Limb (tissue), 2 donors: ENCODE results near the gene SDR42E1.
A peak's percentile ranks its signal among the peaks of the same experiment; 100 is the strongest.

ENCODE experiments used
- DNase-seq, 2 donors: peaks; one replicate each; pipeline ENCODE4 v3.0.0-alpha.2; 2016; ENCODE audit errors: extremely low spot score in 2 of 2

The SDR42E1 gene, protein sequence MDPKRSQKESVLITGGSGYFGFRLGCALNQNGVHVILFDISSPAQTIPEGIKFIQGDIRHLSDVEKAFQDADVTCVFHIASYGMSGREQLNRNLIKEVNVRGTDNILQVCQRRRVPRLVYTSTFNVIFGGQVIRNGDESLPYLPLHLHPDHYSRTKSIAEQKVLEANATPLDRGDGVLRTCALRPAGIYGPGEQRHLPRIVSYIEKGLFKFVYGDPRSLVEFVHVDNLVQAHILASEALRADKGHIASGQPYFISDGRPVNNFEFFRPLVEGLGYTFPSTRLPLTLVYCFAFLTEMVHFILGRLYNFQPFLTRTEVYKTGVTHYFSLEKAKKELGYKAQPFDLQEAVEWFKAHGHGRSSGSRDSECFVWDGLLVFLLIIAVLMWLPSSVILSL

DNA sequence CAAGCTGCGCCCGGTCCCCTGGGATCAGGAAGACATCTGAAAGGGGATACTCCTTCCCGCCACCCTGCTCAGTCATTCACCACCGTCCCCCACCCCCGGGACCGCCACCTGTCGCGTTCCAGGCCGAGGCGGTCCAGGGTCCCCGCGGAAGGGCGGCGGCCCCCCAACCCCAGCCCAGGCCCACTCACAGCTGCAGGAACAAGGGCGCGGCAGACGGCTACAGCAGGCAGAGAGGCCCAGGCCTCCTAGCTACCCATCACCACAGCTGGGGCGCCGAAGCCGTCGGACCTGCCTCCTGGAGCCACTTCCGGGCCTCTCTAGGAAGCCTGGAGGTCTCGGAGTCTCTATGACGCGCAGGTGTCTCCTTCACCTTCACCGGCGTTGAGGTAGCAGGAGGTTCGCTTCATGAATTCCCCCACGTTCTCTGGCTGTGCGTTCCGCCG lies at the start of gene SDR42E1:
Gene SDR42E1 (minus strand): TSS at position 272 of the 443 bp plus-strand sequence. CDS start 10,612 bp downstream, outside the sequence.
- peak in 1 of 2 donors; percentile 59 for DNase-seq

DNA sequence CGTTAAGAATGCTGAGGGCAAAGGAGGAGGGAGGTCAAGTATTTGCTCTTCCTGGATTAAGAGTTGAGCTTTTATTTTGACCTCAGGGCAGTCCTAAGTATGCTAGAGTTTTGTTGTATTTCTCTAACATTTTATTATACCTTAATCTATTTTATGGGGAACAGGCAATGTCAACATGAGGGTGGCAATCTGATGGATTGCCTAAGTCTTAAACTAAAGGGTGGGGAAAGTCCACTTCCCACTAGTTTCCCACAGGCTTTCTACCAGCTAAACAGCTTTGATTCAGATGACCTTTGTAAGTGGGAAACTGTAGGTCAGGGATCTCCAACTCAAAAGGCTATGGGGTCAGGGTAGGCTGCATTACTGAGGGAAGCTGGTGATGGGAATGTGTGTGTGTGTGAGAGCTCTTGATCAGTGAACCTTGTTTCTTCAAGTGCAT lies 48.7 kb upstream of the SDR42E1 start:
- no peak for DNase-seq

DNA sequence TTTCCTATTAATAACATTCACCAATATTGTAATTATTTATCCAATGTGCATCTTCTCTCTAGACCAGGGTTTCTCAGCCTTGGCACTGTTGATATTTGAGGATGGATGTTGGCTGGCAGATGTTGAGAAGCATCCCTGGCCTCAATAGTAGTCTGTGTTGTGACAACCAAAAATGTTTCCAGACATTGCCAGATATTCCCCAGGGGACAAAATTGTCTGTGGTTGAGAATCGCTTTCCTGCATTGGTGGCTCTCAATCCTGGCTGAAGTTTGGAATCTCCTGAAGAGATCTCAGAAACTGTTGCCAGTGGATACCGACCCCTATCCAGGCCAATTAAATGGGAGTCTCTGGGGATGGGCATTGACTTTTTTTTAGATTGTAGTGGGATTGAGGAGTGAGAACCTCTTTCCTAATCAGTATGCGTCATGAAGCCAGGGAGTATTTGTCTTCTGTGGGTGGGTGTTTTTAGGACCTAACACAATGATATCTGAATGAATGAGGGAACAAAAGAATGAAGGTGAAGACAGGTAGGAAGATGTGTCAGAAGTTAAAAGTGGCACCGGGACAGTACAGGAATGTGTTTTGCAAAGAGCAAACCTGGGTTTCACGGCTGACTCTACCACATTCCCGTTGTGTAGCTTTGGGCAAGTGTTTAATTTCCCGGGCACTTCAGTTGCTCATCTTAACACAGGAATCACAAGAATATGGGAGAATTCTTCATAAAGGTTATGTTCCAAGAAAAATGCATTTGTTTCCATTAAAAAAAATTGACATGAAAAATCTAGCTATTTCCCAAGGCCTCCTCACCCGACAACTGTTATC lies 48.1 kb upstream of the SDR42E1 start:
- no peak for DNase-seq

DNA sequence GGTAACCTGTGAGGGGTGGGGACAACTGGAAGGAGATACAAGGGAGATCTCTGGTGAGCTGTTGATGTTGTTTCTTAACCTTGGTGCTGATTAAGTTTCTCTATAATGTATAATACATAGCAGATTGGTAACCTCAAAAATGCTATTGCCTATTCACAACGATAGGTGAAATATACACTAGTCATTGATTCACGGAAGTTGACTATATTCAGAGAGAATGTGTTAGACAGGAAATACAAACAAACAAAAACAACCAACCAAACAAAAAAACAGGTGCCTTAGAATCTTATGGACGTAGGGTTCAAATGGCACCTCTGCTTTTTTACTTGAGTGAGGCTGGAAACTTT lies 45.3 kb upstream of the SDR42E1 start:
- no peak for DNase-seq

DNA sequence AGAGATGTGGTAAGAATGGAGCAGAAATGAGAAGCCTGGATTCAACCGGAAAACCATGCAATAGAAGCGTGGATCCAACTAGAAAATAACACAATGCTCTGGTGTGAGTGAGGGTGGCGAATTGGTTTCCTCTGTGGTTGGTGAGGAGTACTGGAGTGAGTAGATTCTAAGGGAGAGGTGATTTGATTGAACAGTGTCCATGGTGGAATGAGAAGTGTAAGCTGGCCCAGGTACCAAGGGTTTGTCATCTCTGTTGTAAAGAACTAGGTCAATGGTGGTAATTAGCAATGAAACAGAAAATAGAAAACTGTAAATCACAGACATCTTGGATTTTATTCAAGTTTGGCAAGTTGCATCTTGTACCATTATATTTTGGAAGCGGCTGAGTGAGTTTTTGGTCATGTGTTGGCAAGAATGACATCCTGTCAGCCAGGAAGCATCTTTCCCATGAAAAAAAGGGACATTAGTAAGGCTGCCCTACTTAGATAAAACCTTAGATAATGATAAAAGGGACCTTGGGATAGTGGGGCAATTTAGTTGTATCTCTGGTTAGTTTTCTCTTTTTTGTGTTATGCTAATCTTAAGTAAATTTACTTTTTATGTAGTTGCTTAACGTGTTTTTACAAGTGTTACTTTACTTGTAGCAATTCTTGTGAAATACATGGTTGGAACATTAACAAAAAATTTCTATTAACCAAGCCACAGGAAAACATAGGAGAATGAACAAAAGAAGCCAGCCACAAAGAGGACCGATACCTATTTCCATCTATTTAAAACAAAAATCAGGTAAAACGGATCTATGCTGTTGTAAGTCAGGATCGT lies 44.7 kb upstream of the SDR42E1 start:
- no peak for DNase-seq

DNA sequence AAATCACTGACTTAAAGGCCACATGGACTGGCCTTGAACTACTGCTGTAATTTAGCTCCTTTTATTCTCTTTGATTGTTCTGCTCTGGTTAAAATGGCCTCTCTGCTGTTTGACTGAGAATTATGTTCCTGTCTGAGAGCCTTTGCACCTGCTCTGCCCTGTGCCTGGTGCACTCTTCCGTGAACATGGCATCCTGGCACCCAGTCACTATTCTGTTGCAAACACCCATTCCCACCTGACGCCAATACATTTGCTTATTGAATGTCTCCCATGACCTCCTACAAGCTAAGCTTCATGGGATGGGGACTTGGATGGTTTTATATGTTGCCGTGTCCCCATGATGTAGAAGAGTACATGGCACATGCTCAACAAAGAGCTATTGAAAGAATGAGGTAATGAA lies 43.8 kb upstream of the SDR42E1 start:
- no peak for DNase-seq

DNA sequence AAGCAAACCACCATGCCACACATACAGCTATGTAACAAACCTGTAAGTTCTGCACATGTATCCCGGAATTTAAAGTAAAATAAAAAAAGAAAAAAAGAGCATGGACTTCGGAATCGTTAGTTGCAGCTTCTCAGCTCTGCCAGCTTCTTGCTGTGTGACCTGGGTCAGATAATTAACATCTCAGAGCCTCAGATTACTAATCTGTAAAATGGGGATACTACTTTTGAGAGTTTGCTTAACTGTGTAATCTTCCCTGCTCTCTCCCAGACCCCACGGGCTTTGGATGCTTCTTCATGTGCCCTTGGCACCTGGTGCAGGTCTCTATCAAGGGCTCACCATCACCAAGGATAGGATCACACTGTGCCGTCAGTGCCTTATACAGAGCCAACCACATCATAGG lies 40.4 kb upstream of the SDR42E1 start:
- DNase-seq, result no peak

DNA sequence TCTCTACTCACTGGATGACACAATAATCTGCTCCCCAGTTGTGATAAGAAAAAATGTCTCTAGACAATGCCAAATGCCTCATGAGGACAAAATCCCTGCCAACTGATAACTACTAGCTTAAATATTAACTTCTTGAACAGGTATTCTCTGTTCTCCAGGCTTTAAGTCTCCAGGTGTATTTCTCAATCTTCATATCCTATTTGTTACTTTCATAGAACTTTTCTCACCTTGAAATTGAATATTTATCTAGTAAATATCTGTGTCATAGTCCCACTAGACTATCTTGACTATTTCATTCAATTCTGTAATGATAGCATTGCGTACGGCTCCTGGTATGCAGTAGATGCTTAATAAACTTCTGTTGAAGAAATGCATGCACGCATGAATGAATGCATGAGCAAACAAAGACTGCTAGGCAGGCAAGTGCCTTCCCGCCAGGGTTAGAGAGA lies 39.7 kb upstream of the SDR42E1 start:
- no peak for DNase-seq

DNA sequence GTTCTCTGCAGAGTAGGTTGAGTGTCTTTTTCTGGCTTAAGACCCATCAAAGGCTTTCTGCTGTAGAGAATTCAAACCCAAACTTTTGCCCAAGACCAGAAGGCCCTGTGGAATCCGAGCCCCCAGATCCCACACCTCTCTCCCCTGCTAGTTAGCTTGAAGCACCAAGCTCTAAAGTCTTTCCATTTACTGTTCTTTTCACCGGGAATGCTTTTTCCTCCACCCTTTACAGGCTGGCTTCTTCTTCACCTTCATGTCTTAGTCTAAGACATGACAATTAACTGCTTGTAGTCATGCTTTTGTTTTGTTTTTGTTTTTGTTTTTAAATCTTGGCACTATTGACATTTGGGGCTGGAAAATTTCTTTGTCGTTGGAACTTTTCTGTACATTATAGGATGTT lies 39.2 kb upstream of the SDR42E1 start:
- no peak for DNase-seq

DNA sequence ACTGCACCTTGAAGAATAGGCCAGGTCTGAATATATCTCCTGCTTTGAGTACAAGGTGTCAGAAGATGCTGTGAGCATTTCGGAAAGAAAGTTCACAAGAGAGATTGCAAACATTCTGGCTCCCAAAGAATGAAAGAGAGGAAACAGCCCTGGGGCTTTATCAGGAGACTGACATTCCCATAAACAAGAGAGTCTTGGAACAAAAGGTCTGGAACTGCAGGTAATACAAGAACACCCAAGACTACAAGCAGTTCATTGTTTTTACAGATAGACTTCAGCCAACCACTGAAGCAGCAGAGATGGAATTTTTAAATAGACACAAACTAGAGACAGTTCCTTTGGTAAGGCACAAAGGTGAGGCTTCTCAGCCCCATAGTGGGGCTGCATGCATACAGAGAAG lies 38.2 kb upstream of the SDR42E1 start:
- DNase-seq, result no peak

DNA sequence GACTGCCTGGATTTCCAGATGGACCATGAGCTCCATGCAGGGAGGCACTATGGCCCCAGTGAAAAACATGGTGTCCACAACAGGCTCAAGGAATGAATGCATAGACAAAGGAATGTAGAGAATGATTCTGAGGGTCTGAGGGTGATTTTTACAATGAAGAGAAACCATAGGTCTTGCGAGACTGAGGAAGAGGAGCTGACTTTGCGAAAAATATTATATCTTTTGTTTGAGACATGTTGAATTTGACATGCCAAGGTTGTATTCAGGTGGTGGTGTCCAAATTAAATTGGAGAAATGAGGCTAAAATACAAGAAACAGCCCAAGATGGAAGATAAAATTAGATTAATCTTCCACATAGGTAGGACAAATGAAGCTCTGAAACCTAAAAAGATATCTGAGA lies 36.5 kb upstream of the SDR42E1 start:
- no peak for DNase-seq

DNA sequence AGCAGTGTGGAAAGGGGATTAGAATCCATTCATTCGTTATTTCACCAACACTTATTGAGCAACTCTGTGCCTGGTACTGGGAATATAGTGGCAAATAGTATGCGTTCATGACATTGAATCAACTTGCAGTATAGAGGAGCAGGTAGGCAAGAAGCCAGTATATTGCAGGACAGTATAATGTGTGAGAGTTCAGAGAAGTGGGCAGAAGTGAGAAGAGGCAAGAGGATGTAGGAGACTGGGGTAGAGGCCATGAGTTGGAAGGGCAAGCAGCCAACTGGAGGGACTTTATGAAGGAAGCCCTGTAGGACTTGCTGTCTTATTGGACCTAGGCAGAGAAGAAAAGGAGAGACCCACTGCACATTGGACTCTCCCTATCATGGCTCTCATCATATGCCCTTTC lies 36.1 kb upstream of the SDR42E1 start:
- no peak for DNase-seq

DNA sequence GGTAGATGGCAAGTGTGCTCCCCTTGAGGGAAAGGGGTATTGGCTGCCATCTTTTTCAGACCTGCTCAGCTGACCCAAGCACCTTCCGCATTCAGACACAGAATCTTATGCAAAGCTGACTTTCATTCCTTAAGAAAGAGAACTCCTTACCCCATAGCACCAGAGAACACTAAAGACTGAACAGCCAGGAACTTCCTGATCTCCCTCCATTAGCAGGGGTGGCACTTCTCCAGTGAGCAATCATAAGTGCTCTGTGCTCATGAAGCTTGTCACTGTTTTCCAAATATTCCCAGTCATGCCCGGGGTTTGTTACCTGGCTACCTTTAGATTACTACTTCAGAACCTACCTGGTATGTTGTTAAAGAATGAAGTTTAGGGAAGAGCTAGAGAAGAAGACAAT lies 35.7 kb upstream of the SDR42E1 start:
- DNase-seq, result no peak

DNA sequence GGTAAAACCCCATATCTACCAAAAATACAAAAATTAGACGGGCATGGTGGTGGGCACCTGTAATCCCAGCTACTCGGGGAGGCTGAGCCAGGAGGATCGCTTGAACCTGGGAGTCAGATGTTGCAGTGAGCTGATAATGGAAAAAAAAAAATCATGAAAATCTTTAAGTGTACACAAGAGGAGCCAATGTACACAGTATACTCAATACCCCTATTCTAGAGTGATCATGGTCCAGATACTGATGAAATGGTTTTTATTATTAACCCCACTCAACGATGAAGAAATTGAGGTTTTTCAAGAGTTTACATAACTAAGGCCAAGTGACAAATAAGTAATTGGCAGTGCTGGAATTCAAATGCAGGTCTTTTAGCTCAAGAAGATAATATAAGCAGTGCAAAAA lies 35.3 kb upstream of the SDR42E1 start:
- DNase-seq, result no peak

DNA sequence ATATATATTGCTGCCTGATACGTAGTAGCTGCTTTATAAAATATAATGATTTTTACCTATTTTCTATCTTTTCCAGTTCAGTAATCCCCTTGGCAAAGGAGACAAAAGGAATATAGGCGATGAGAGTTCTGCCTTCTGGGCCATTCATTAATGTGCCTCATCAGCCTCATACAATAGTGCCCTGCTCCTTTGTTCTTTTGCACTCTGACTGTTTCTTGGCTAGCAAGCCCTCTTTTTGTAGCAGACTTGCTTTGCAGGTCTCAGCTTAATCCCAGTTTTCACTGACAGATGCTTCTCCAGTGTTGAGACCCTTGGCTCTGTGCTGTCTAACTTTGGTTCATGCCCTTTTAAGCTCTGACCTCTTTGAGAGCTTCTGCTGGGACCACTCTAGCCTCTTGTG lies 34.2 kb upstream of the SDR42E1 start:
- DNase-seq, result no peak

DNA sequence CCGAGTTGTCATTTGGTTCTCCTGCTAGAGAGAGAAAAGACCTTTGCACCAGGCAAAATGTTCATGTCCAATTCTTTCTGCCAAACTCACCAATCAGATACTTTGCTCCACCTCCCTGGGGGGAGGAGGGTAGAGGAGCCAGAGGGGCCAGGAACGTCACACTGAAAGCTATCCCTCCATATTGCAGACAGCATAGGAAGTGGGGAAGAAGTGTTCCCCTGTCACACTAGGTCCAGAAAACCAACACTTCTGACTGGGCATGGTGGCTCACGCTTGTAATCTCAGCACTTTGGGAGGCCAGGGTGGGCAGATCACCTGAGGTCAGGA lies 33.3 kb upstream of the SDR42E1 start:
- DNase-seq, result no peak

DNA sequence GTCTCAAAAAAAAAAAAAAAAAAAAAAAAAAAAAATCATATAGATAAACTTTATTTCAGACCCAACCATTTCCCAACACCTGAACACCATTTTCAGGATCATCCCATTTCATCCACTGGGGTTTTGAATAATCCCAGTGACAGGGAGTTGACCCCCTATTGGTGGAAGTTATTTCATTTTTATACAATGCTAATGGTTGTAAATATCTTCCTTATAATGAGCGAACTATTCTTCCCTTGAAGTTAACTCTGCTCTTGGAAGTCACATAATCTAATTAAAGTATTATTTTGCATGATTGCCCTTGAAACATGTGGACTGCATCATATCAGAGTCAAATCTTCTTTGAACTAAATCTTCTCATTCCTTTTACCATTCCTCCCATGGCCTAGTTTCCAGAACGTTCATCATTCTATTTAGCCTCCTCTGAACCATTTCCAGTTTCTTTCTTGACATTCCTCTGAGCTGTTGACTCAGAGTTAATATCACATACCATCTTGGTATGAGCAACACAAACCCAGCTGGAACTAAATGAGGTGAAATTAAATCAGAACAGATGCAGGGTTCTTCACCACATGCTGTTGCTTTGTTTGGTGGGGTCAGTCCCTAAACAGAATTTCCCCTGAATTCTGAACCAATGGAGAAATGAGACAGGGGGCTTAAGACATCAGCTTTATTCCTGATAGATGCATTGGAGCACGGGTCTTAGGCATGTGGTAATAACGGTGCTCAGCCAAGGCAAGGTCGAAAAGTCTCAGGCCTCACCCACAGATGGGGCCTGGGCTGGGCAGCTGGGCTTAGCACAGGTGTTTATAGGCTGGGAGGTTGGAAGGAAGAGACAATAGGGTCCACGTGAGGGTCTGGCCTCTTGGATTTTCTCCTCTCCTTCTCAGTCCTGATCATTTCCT lies 32.7 kb upstream of the SDR42E1 start:
- no peak for DNase-seq

DNA sequence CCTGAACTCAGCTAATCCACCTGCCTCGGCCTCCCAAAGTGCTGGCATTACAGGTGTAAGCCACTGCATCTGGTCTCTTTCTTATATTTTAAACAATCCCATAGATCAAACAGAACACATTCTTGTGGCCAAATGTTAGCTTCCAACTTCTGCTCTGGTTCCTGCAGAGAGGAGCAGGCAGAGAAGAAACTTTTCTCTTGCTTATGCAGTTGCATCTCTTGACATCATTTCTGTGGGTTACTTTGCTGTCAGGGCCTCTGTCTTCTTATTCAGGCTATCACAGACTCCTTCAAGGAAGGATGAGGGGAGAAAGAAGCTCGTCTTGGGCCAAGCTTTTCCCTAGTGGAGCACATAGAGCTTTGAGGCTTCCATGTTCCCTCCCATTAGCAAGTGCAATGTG lies 31.6 kb upstream of the SDR42E1 start:
- no peak for DNase-seq

DNA sequence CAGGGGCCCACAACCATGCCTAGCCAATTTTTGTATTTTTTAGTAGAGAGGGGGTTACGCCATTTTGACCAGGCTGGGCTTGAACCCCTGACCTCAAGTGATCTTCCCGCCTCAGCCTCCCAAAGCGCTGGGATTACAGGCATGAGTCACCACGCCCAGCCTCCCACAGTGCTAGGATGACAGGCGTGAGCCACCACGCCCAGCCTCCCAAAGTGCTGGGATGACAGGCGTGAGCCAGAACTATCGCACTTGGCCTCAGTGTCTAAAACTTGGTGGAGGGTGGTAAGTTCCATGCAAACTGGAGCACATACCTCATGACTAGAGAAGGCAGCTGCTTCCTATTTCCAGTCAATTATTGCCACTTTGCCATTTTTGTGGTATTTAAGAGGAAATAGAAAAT lies 30.9 kb upstream of the SDR42E1 start:
- DNase-seq, result no peak

DNA sequence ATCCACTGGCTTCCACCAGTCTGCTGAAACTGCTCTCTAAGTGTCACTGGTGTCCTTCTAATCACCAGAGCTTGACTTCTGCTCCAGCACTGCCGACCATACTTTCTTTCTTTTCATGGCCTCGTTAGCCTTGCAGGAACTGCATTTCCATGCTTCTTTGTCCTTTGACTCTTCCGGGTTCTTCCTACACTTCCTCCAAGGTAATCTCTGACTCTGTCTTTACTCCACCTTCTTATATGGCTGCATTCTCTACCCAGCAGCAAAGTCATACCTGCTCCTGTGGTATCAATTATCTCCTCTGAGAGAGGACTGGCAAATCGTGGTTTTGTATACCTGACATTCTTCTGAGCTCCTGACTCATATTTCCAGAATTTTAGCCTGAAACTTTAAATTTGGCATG lies 30.3 kb upstream of the SDR42E1 start:
- DNase-seq, result no peak

DNA sequence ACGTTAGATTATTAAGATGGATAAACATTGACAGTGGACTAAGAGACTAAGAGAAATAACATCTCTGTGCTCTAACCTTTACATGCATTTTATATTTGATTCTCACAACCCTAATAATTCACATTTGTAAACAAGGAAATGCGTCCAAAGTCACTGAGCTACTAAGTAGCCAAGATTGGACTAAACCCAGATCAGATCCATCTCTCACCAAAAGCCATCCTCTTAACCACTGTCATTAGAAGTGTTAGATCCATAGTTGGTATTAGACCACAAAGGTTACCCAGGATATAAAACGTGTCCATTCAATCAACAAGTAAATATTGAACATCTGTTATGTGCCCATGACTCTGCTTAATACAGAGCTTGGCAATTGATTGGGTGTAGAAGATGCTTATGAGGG lies 29.0 kb upstream of the SDR42E1 start:
- DNase-seq, result no peak
